Measurements from ENCODE around the gene GPX1.
A peak's percentile ranks its signal among the peaks of the same experiment; 100 is the strongest.

Gene GPX1

GRCh38 chr3:49385617-49386016, 27.5 kb upstream of the GPX1 start:
- Histone ChIP-seq H3K18ac (ENCODE audit: low read length) (no peak overlapping the region), H3K4ac (ENCODE audit: low read depth, low read length) (no peak overlapping the region), H3K4me3 (ENCODE audit: low read depth, low read length) (no peak overlapping the region), H3K79me1 (ENCODE audit: low read length) (no peaks in the 10 kb centered on the region), H4K91ac (ENCODE audit: low read depth, low read length) (no peak overlapping the region), H2BK12ac (ENCODE audit: low read length) (no peak overlapping the region), H2AFZ (ENCODE audit: insufficient read depth, low read length, poor library complexity) (no peak overlapping the region), H3K9me3 (ENCODE audit: insufficient read depth, low read depth, low read length) (no peaks in the 10 kb centered on the region), H2AK5ac (ENCODE audit: low read length) (no peak overlapping the region), H3K27me3 (ENCODE audit: insufficient read depth, low read length) (no peaks in the 10 kb centered on the region), H3K14ac (ENCODE audit: low read length) (no peak overlapping the region), H3K36me3 (ENCODE audit: control insufficient read depth in 1 of 2, insufficient read depth in 2 of 2, low read length in 2 of 2) (peaks cover 0 to 6% of the 10 kb centered on the region in 2 experiments), H3K27ac (ENCODE audit: low read depth, low read length) (no peak overlapping the region), H2BK120ac (ENCODE audit: insufficient read depth, low read length, poor library complexity) (no peak overlapping the region), H3K4me1 (ENCODE audit: control insufficient read depth in 1 of 2, insufficient read depth in 2 of 2, low read length in 2 of 2) (peaks cover 4% of the 10 kb centered on the region in 2 experiments), H3K23ac (ENCODE audit: low read length) (no peak overlapping the region), H4K8ac (ENCODE audit: low read depth, low read length) (no peak overlapping the region), H2BK5ac (ENCODE audit: low read depth, low read length, poor library complexity) (no peak overlapping the region), H3K9ac (ENCODE audit: low read length) (no peak overlapping the region), H3K79me2 (ENCODE audit: control insufficient read depth, insufficient read depth, low read length, poor library complexity) (peaks cover 42% of the 10 kb centered on the region), H3K4me2 (ENCODE audit: low read length) (no peak overlapping the region), H4K12ac (ENCODE audit: low read depth, low read length) (no peak overlapping the region)
- WGBS (ENCODE audit: extremely low coverage, insufficient coverage, insufficient read length) = no CpG with 5 or more reads among the region's 1 CpG
- no peak for DNase-seq

- H2BK12ac ChIP-seq (ENCODE audit: low read length) = no peak overlapping the region
- no peaks in the 10 kb centered on the region for H3K79me1 ChIP-seq (ENCODE audit: low read length)
- H3K79me2 ChIP-seq (ENCODE audit: control insufficient read depth, insufficient read depth, low read length, poor library complexity) = peaks cover 32% of the 10 kb centered on the region
- H3K14ac ChIP-seq (ENCODE audit: low read length) = no peak overlapping the region
- no peak overlapping the region for H2BK120ac ChIP-seq (ENCODE audit: insufficient read depth, low read length, poor library complexity)
- no peak overlapping the region for H3K27ac ChIP-seq (ENCODE audit: low read depth, low read length)
- peaks cover under 1 to 4% of the 10 kb centered on the region in 2 experiments for H3K4me1 ChIP-seq (ENCODE audit: control insufficient read depth in 1 of 2, insufficient read depth in 2 of 2, low read length in 2 of 2)
- no CpG with 5 or more reads among the region's 5 CpGs for WGBS (ENCODE audit: extremely low coverage, insufficient coverage, insufficient read length)
- H3K18ac ChIP-seq (ENCODE audit: low read length) = no peak overlapping the region
- H2AFZ ChIP-seq (ENCODE audit: insufficient read depth, low read length, poor library complexity) = no peak overlapping the region
- DNase-seq = no peak
- H3K9ac ChIP-seq (ENCODE audit: low read length) = no peak overlapping the region
- peaks cover 0 to 6% of the 10 kb centered on the region in 2 experiments for H3K36me3 ChIP-seq (ENCODE audit: control insufficient read depth in 1 of 2, insufficient read depth in 2 of 2, low read length in 2 of 2)
- no peak overlapping the region for H4K91ac ChIP-seq (ENCODE audit: low read depth, low read length)
- H3K9me3 ChIP-seq (ENCODE audit: insufficient read depth, low read depth, low read length) = no peaks in the 10 kb centered on the region
- peak overlapping the region; percentile 70 for H3K4ac ChIP-seq (ENCODE audit: low read depth, low read length)
- H2BK5ac ChIP-seq (ENCODE audit: low read depth, low read length, poor library complexity) = no peak overlapping the region
- no peak overlapping the region for H4K12ac ChIP-seq (ENCODE audit: low read depth, low read length)
- H4K8ac ChIP-seq (ENCODE audit: low read depth, low read length) = no peak overlapping the region
- H3K4me2 ChIP-seq (ENCODE audit: low read length) = no peak overlapping the region
- no peak overlapping the region for H2AK5ac ChIP-seq (ENCODE audit: low read length)
- no peak overlapping the region for H3K23ac ChIP-seq (ENCODE audit: low read length)
- no peak overlapping the region for H3K4me3 ChIP-seq (ENCODE audit: low read depth, low read length)
- no peaks in the 10 kb centered on the region for H3K27me3 ChIP-seq (ENCODE audit: insufficient read depth, low read length)
Measured at GRCh38 chr3:49383387-49383786, 25.2 kb upstream of the GPX1 start.

GRCh38 chr3:49378249-49378895, 20.2 kb upstream of the GPX1 start:
- no peak overlapping the region for H4K12ac ChIP-seq (ENCODE audit: low read depth, low read length)
- no peak overlapping the region for H2BK120ac ChIP-seq (ENCODE audit: insufficient read depth, low read length, poor library complexity)
- H3K27me3 ChIP-seq (ENCODE audit: insufficient read depth, low read length) = no peaks in the 10 kb centered on the region
- H3K4me3 ChIP-seq (ENCODE audit: low read depth, low read length) = no peak overlapping the region
- no peak overlapping the region for H4K8ac ChIP-seq (ENCODE audit: low read depth, low read length)
- no peak overlapping the region for H3K18ac ChIP-seq (ENCODE audit: low read length)
- peaks cover 3 to 5% of the 10 kb centered on the region in 2 experiments for H3K4me1 ChIP-seq (ENCODE audit: control insufficient read depth in 1 of 2, insufficient read depth in 2 of 2, low read length in 2 of 2)
- H2AFZ ChIP-seq (ENCODE audit: insufficient read depth, low read length, poor library complexity) = no peak overlapping the region
- H4K91ac ChIP-seq (ENCODE audit: low read depth, low read length) = no peak overlapping the region
- no peak overlapping the region for H3K23ac ChIP-seq (ENCODE audit: low read length)
- H3K9me3 ChIP-seq (ENCODE audit: insufficient read depth, low read depth, low read length) = no peaks in the 10 kb centered on the region
- H2BK5ac ChIP-seq (ENCODE audit: low read depth, low read length, poor library complexity) = no peak overlapping the region
- no peak overlapping the region for H3K4me2 ChIP-seq (ENCODE audit: low read length)
- H3K9ac ChIP-seq (ENCODE audit: low read length) = no peak overlapping the region
- H3K14ac ChIP-seq (ENCODE audit: low read length) = no peak overlapping the region
- no peaks in the 10 kb centered on the region for H3K79me1 ChIP-seq (ENCODE audit: low read length)
- DNase-seq = peak; percentile 83 to 84
- no peak overlapping the region for H3K27ac ChIP-seq (ENCODE audit: low read depth, low read length)
- WGBS (ENCODE audit: extremely low coverage, insufficient coverage, insufficient read length) = no CpG with 5 or more reads among the region's 11 CpGs
- H3K4ac ChIP-seq (ENCODE audit: low read depth, low read length) = peak overlapping the region; percentile 80
- H2AK5ac ChIP-seq (ENCODE audit: low read length) = no peak overlapping the region
- peaks cover 15 to 17% of the 10 kb centered on the region in 2 experiments for H3K36me3 ChIP-seq (ENCODE audit: control insufficient read depth in 1 of 2, insufficient read depth in 2 of 2, low read length in 2 of 2)
- H2BK12ac ChIP-seq (ENCODE audit: low read length) = no peak overlapping the region
- H3K79me2 ChIP-seq (ENCODE audit: control insufficient read depth, insufficient read depth, low read length, poor library complexity) = peaks cover 20% of the 10 kb centered on the region

- H3K23ac ChIP-seq (ENCODE audit: low read length) = no peak overlapping the region
- H3K27me3 ChIP-seq (ENCODE audit: insufficient read depth, low read length) = no peaks in the 10 kb centered on the region
- no peaks in the 10 kb centered on the region for H3K9me3 ChIP-seq (ENCODE audit: insufficient read depth, low read depth, low read length)
- no peak overlapping the region for H2BK12ac ChIP-seq (ENCODE audit: low read length)
- H3K4me1 ChIP-seq (ENCODE audit: control insufficient read depth in 1 of 2, insufficient read depth in 2 of 2, low read length in 2 of 2) = peaks cover 3 to 5% of the 10 kb centered on the region in 2 experiments
- H3K27ac ChIP-seq (ENCODE audit: low read depth, low read length) = no peak overlapping the region
- H3K14ac ChIP-seq (ENCODE audit: low read length) = no peak overlapping the region
- no peak overlapping the region for H3K4me3 ChIP-seq (ENCODE audit: low read depth, low read length)
- no peak overlapping the region for H4K8ac ChIP-seq (ENCODE audit: low read depth, low read length)
- no peak overlapping the region for H3K9ac ChIP-seq (ENCODE audit: low read length)
- H3K4ac ChIP-seq (ENCODE audit: low read depth, low read length) = peak overlapping the region; percentile 22
- WGBS (ENCODE audit: extremely low coverage, insufficient coverage, insufficient read length) = no CpG with 5 or more reads among the region's 1 CpG
- H3K79me1 ChIP-seq (ENCODE audit: low read length) = no peaks in the 10 kb centered on the region
- peak; percentile 66 to 74 for DNase-seq
- H3K79me2 ChIP-seq (ENCODE audit: control insufficient read depth, insufficient read depth, low read length, poor library complexity) = peaks cover 16% of the 10 kb centered on the region
- H4K12ac ChIP-seq (ENCODE audit: low read depth, low read length) = no peak overlapping the region
- H3K4me2 ChIP-seq (ENCODE audit: low read length) = no peak overlapping the region
- H4K91ac ChIP-seq (ENCODE audit: low read depth, low read length) = no peak overlapping the region
- no peak overlapping the region for H3K18ac ChIP-seq (ENCODE audit: low read length)
- H2BK5ac ChIP-seq (ENCODE audit: low read depth, low read length, poor library complexity) = no peak overlapping the region
- H2AK5ac ChIP-seq (ENCODE audit: low read length) = no peak overlapping the region
- no peak overlapping the region for H2BK120ac ChIP-seq (ENCODE audit: insufficient read depth, low read length, poor library complexity)
- H2AFZ ChIP-seq (ENCODE audit: insufficient read depth, low read length, poor library complexity) = no peak overlapping the region
- H3K36me3 ChIP-seq (ENCODE audit: control insufficient read depth in 1 of 2, insufficient read depth in 2 of 2, low read length in 2 of 2) = peaks cover 21 to 25% of the 10 kb centered on the region in 2 experiments
Measured at GRCh38 chr3:49377483-49377882, 19.3 kb upstream of the GPX1 start.
